HG03575 (cell line): ENCODE data around the gene SYNJ2BP.
"Not testable (repeated sequence)": the region's sequence is repeated elsewhere in the genome, so short reads cannot be mapped to it uniquely, and the experiment has no call there.

Source experiments
- ATAC-seq: cut with Tn5 transposase; IDR thresholded peaks from one replicate; pipeline ENCODE4 v1.9.1; 2021; ENCODE audit not compliant: unreplicated experiment, insufficient number of reproducible peaks, low FRiP score; ENCODE audit errors: extremely low read depth

Gene SYNJ2BP, protein sequence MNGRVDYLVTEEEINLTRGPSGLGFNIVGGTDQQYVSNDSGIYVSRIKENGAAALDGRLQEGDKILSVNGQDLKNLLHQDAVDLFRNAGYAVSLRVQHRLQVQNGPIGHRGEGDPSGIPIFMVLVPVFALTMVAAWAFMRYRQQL

DNA sequence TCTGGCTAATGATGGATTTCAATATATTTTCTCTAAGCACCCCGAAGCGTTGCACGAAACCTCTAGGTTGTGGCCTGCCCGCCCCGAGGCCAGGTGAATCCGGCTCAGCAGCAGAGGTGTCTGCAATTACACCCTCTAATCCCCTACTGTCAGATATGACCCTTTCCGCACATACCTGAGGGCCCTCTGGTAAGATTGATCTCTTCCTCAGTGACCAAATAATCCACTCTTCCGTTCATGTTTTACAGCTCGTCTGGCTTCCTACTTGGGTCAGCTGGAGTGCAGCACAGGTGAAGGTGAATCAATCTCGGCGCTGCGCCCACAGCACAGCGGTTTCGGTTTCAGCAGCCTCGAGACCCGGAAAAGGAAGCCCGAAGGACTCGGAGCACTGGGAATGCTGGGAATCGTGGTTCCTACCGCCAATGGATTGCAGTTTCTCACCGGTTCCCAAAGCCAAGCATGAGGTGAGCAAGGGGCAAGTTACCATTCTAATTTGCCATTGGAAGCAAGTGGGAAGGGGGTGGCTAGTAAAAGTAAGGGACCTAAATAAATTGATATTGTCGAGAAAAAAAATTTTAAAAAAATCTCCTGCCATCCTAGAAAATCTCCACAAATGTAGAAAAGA is at the start of gene SYNJ2BP:
SYNJ2BP (minus strand) TSS at position 366 of the 625 bp plus-strand sequence; CDS start at position 239, 127 bp downstream.
- no peak for ATAC-seq

DNA sequence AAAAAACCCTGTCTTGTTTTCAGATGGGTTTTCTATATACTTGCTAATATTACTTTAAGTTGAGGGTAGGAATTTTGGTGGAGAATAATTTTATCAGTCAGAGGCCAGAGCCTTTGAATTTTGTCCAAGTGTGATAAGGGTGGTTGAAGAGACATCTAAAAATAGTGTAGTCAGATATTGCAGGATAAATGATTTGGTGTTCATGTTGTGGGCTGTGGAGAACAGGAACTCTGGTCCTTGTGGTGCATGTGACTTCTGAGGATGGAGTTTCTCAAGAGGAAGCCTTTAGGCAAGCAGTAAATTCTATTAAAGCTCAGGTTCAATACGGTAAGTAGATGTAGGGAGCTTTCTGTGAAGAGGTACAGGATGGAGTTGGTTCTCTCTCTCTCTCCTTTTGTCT is 37.8 kb upstream of the SYNJ2BP start:
- no peak for ATAC-seq

DNA sequence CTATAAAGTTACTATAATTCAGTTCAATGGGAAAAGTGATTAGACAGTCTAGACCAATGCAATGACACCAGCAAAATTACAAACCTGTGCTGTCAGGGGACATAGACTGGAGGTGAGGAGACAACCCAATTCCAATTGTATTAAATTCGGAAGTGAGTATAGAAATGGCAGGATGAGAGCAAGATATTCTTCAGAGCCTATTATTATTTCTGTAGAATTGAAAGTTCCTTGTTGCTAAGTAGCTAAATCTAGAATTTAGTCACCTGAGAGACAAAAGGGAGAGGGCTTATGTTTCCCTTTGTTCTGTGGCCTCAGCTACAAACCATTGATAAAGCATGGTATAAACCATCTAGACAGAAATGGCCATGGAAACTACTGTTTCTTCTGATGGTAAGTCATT is 35.0 kb upstream of the SYNJ2BP start, which contains the start of gene ADAM21:
ADAM21 (plus strand) TSS at position 301 of the 400 bp plus-strand sequence. CDS start 5,326 bp downstream, outside the sequence.
- ATAC-seq, result no peak

DNA sequence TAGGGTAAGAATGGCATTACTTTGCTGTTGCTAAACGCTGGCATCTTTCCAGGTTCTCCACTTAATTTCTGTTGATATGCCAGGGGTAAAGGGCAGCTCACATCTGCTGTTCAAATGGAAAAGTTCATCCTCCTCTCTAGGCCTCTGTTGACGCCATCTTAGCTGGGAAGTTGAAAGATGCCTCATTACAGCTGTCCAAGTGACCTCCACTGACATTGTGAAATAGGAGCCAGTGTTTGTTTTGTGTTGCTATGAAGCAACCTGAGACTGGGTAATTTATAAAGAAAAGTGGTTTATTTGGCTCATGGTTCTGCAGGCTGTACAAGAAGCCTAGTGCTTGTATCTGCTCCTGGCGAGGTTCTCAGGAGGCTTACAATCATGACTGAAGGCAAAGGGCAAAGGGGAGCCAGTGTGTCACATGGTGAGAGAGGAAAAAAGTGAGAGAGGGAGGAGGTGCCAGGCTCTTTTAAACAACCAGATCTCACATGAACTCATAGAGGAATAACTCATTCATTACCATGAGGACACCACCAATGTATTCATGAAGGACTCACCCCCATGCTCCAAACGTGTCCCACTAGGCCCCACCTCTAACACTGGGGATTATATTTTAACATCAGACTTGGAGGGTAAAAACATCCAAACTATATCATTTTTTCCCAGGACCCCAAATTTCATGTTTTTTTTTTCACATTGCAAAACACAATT is 31.9 kb upstream of the SYNJ2BP start:
- ATAC-seq, result no peak

DNA sequence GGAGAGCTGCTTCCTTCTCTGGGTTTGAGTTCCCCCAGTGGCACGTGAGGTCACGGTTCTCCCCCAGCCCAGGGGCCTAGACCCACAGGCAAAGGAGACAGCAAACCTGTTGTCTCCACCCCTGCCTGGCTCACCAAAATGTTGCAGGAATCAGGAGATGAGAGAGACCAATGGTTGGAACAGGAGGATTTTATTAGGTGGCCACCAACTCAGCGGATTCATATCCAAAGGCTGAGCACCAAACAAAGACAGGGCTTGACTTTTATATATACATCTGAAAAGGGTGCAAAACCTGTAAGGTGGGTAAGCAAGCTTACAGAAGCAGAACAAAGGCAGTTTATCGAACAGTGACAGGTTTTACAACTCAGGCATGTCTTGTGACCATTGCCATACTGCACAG is 25.9 kb upstream of the SYNJ2BP start:
- no peak for ATAC-seq

DNA sequence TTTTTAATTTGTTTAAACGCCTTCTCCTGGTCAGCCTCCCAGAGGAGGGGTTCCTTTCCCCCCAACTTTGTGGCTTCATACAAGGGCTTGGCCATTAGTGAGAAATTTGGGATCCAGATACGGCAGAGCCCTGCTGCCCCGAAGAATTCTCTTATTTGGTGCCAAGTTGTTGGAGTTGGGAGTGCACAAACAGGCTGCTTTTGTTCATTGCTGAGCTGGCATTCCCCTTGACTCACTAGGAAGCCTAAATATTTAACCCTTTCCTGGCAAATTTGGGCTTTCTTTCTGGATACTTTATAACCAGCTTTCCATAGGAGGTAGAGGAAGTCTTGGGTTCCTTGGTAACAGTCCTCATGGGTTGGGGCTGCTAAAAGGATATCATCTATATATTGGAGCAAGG is 24.8 kb upstream of the SYNJ2BP start:
- ATAC-seq, result no peak

DNA sequence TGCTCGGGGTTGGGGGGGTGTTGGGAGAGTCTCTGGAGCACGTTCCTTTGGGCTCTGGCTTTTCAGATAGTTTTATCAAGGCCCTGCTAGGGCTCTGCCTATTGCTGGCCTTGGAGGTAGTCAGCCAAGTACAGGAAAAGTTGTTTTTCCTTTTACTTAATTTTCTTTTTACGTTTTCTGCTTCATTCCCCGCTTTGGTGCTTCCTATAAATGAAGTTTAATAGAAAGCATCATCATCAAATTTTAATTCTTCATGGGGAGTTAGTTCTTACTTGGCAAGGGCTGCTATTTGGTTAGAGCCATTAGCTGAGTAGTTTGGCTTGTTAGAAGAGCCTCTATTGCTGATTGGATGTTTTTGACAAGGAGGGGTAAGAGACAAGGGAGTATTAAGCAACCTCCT is 20.0 kb upstream of the SYNJ2BP start:
- ATAC-seq, result no peak

DNA sequence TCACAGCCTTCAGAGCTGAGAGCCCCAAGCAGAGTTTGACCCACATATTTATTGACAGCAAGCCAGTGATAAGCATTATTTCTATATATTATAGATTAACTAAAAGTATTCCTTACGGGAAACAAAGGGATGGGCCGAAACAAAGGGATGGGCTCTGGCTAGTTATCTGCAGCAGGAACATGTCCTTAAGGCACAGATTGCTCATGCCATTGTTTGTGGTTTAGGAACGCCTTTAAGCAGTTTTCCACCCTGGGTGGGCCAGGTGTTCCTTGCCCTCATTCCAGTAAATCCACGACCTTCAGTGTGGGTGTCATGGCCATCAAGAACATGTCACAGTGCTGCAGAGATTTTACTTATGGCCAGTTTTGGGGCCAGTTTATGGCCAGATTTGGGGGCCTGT is 9.7 kb upstream of the SYNJ2BP start:
- not testable (repeated sequence) for ATAC-seq

DNA sequence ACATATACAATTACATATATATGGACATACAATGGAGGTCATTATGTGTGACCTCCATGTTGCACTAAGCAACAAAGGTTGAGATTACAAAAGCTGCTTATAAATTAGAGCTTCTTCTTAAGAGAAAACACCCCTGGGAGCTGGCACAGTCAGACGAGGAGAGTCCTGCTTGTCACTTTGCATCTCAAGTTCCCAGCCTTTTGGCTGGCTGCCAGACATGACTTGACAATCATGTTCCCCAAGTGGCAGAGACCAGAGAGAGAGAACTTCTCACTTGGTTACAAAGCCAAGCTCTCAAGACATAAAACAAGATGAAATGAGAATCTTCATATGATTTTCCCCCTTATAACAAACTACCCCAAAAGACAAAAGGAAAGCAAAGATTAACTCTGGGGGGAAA is 8.5 kb upstream of the SYNJ2BP start:
- no peak for ATAC-seq

DNA sequence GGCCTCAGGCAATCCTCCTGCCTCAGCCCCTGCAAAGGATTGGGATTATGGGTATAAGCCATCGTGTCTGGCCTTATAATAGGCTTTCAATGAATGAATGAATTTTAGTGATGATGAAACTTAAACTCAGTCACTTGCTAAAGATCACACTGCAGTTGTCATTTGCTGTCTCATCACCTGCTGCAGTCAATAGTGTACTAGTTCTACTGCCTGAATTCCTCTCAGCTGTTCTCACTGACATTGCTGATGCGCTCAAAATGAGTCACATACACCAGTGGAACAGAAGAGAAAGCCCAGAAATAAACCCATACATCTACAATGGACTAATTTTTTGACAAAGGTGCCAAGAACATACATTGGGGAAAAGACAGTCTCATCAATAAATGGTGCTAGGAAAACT is 5.6 kb upstream of the SYNJ2BP start:
- ATAC-seq, result no peak

DNA sequence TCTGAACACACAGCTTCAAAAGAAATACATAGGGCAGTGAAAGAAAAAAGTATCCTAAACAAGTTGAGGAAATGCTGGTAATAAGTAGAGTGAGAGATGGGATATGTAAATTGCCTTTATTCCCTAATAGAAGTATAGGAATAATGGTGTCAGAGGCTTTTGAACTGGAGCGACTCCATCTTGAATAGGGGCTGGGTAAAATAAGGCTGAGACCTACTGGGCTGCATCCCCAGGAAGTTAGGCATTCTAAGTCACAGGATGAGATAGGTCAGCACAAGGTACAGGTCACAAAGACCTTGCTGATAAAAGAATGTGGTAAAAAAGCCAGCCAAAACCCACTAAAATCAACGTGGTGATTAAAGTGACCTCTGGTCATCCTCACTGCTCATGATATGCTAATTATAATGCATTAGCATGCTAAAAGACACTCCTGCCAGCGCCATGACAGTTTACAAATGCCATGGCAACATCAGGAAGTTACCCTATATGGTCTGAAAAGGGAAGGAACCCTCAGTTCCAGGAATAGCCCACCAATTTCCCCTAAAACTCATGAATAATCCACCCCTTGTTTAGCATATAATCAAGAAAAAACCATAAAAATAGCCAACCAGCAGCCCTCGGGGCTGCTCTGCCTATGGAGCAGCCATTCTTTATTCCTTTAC is 2.5 kb upstream of the SYNJ2BP start:
- ATAC-seq, result not testable (repeated sequence)

DNA sequence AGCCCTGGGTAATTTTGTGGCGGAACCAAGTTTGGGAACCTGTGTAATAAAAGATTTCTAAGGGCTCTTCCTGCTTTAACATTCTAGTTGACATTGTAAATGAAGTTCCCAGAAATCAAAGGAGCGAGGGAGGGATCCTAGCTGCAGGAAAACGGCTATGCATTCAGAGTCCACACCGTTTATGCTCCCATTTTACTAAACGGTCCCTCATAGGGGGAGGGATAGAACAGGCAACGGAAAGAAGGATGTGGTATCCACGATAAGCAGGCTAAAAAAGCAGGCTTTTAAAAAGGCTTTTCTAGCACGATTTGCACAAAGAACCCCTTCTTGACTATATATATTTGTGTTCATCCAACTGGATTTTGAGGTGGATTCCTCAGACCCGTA is 559 bp downstream of the SYNJ2BP start:
- ATAC-seq, result no peak

DNA sequence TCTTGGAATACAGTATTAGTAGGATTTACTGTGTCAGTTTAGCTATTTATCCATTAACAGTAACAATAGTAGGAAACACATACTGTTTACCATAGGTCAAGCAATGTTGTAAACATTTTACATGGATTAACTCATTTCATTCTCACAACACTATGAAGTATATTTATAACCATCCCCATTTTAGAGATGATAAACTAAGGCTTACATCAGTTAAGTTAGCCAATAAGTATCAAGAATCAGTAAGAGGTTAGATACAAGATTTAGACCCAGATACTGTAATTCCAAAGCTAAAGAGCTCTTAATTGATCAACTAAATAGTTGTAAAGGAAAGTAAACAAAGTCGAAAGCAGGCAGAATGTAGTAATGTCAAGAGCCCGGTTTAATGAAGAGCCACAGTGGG is 1.1 kb downstream of the SYNJ2BP start:
- ATAC-seq, result no peak

DNA sequence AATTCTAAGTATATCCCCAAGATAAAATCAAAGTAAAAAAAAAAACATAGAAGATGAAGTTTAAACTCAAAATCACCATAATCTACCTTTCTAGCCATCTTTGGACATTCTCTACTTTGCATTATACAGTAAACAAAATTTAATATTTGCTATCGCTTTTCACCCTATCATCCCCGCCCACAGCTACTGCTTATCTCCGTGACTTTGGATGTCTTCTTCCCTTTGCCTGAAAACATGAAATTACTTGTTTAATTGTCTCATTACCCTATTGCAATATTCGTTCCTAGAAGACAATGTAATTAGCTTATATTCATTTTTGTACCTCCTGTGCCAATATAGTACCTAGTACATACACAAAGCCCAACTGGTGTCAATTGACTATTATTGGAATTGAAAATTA is 9.3 kb downstream of the SYNJ2BP start:
- ATAC-seq, result no peak

DNA sequence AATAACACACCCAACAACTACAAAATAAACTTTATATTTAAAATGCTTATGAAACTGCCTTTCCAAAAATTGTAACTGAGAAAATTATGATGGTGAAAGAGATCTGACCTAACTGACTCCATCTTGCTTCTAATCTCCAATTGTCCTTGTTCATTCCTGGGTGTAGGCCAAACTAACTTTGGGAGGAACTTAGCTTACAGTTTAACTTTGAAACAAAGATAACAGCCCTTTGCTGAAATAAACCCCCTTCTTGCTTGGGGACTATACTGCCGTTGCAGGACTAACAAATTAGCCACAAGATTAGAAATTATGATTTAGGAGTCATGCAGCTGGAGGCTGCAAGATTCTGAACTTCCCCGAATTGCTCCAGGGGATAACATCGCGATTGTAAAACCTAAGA is 10.7 kb downstream of the SYNJ2BP start:
- not testable (repeated sequence) for ATAC-seq

DNA sequence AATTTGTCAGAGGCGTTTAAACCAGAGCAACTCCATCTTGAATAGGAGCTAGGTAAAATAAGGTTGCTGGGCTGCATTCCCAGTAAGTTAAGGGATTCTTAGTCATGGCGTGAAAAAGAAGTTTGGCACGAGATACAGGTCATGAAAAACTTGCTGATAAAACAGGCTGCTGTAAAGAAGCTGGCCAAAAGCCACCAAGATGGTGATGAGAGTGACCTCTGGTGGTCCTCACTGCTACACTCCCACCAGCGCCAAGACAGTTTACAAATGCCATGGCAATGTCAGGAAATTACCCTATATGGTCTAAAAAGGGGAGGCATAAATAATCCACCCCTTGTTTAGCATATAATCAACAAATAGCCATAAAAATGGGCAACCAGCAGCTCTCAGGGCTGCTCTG is 13.6 kb downstream of the SYNJ2BP start:
- ATAC-seq, result not testable (repeated sequence)

DNA sequence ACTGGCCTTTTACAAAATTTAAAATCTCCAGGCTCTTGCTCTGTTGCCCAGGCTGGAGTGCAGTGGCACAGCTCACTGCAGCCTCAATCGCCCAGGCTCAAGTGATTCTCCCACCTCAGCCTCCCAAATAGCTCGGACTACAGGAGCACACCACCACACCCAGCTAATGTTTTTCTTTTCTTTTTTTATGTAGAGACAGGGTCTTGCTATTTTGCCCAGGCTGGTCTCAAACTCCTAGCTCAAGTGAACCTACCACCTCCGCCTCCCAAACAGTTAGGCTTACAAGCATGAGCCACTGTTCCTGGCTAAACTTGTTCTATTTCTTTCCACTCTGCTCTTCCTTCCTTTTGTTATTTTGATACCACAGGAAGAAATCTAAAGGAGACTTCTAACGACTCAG is 15.2 kb downstream of the SYNJ2BP start:
- no peak for ATAC-seq

DNA sequence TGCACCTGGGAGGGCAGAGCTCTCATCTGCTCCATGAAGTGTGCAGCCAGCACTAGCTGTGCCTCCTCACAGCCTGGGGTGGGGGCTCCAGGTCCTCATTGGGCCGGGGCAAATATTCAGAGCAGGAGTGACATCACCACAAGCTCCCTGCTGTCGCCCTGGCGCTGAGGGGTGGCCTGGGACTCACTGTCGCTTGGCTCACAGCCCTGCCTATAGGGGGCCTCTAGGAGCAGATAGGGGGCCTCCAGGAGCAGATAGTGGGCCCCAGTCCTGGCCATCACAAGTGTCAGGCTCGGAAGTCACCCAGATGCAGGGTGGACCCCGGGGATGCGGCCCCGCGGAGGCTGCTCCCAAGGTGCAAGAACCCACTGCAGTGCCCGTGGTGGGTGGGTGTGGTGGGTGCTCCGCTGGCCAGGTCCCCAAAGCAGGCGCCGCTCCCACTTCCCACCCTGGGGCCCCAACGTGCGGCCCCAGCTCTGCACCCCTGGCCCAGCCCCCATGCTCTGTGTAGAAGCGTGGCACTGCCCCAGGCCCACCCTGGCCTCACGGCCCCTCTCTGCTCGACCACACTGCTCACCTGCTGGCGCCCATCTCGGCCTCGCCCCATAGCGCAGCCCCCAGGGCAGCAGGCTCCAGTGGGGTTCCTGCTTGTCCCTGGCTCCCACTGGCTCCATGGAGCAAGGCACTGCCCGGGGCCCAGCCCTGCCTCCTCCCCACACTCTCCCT is 18.0 kb downstream of the SYNJ2BP start:
- no peak for ATAC-seq

DNA sequence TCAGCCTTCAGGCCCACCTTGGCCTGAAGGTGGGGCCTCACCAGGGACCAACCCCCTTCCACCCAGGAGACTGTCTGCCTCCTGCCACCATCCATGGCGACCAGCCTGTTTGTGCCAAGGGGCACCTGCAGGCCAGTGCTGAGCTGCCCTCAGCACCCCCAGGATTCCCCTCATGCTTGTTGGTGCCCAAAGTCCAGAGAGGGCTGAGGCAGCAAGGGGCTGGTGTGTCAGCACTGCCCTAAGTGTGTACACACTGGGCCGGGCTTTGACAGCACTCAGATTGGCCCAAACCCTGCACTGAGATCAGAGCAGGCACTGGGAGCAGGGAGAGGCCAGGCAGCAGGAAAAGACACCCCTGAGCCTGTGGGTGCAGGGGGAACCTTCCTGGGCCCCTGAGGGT is 18.6 kb downstream of the SYNJ2BP start:
- ATAC-seq, result no peak
